ENCODE results near the gene SCAP.

Gene SCAP

GRCh38 chr3:47412842-47413520 is 62.8 kb downstream of the SCAP start:
- DNase-seq = no peak

GRCh38 chr3:47412453-47412756 is 63.3 kb downstream of the SCAP start:
- DNase-seq = no peak

- no peak for DNase-seq
Measured at GRCh38 chr3:47411696-47412452, 63.9 kb downstream of the SCAP start.

- DNase-seq = no peak
Measured at GRCh38 chr3:47410801-47411646, 64.7 kb downstream of the SCAP start.

- no peak for DNase-seq
Measured at GRCh38 chr3:47410417-47410720, 65.4 kb downstream of the SCAP start.

GRCh38 chr3:47409688-47410416 is 65.9 kb downstream of the SCAP start:
- no peak for DNase-seq

- DNase-seq = no peak
Measured at GRCh38 chr3:47409284-47409683, 66.5 kb downstream of the SCAP start.

GRCh38 chr3:47408839-47409229 is 66.9 kb downstream of the SCAP start:
- no peak for DNase-seq

GRCh38 chr3:47407896-47408838 is 67.6 kb downstream of the SCAP start:
- DNase-seq = no peak

GRCh38 chr3:47407237-47407636 is 68.5 kb downstream of the SCAP start:
- DNase-seq = no peak

- no peak for DNase-seq
Measured at GRCh38 chr3:47406762-47407149, 69.0 kb downstream of the SCAP start.

GRCh38 chr3:47405820-47406761 is 69.7 kb downstream of the SCAP start:
- no peak for DNase-seq

- DNase-seq = no peak
Measured at GRCh38 chr3:47404955-47405790, 70.6 kb downstream of the SCAP start.

- DNase-seq = no peak
Measured at GRCh38 chr3:47404431-47404876, 71.3 kb downstream of the SCAP start.

- no peak for DNase-seq
Measured at GRCh38 chr3:47399531-47400270, 76.0 kb downstream of the SCAP start.

GRCh38 chr3:47399016-47399415 is 76.7 kb downstream of the SCAP start:
- no peak for DNase-seq

- DNase-seq = no peak
Measured at GRCh38 chr3:47398228-47398627, 77.5 kb downstream of the SCAP start.

GRCh38 chr3:47394881-47395280 is 80.9 kb downstream of the SCAP start:
- no peak for DNase-seq

Measured in SHP77 treated with DMSO at 0.1 percent for 48 hours (cell line).